HepG2 (cell line): ENCODE measurements around the gene TTC23L. TPM values are rescaled to one million over a fixed set of nuclear protein-coding genes. Genes with fewer than 3 reads are reported as not detected.

Experiments used
- ATAC-seq: fragments of 200-7000 bp; cut with Tn5 transposase; 3 replicates; pipeline ENCODE4 v1.9.1; 2020; ENCODE audit warnings: mild to moderate bottlenecking, moderate library complexity
- BruUV-seq: library from RNA; stranded (reverse); fragments of 400-500 nt; replicated peaks from 2 replicates; lab custom pipeline; 2021; lab: Mats Ljungman, UMichigan
- CTCF ChIA-PET: fragments of 300-600 bp; formaldehyde crosslinking; extraction: SDS; loops from one replicate; lab custom pipeline; 2021; ENCODE audit warnings: low total read pairs, inconsistent platforms, low intra/inter-chr PET ratio; lab: Yijun Ruan, JAX
- POLR2A ChIA-PET: fragments of 350-600 bp; sonication (Branson Sonifier 250); formaldehyde crosslinking; loops from one replicate; lab custom pipeline; 2020; ENCODE audit warnings: antibody characterized with exemption, inconsistent platforms; lab: Yijun Ruan, JAX
- DNase-seq: peaks from one replicate; pipeline ENCODE4 v3.0.0-alpha.2; 2015; ENCODE audit warnings: low spot score
- FAIRE-seq: peaks from 3 replicates; lab custom pipeline; 2011; peaks lifted over from hg19 to GRCh38; lab: Jason Lieb, UNC
- H2AFZ ChIP-seq: one replicate; pipeline ENCODE4 v1.6.1; 2011; ENCODE audit warnings: low read length, inconsistent platforms
- H3K27ac ChIP-seq: fragments of 300-600 bp; 3 replicates; pipeline ENCODE4 v1.8.0; 2011; ENCODE audit warnings: mixed run types, mild to moderate bottlenecking, mixed read lengths, low read length, inconsistent platforms; ENCODE audit not compliant: insufficient read depth; ENCODE audit errors: extremely low read length
- H3K27me3 ChIP-seq, 2 experiments: fragments of 200-600 bp in 1 of 2; 2 replicates in 1 of 2; 3 replicates in 1 of 2; pipeline versions ENCODE4 v1.6.0 to v1.8.0; 2011; ENCODE audit warnings: low read length in 2 of 2, mild to moderate bottlenecking in 2 of 2, moderate library complexity in 2 of 2, inconsistent platforms in 1 of 2; ENCODE audit not compliant: insufficient read depth in 2 of 2, control insufficient read depth in 1 of 2
- H3K36me3 ChIP-seq, 2 experiments: fragments of 200-600 bp in 1 of 2; replicated peaks in 1 of 2; 2 replicates in 1 of 2; 3 replicates in 1 of 2; pipeline versions ENCODE4 v1.5.1 to v1.8.0; 2011; ENCODE audit warnings: low read length in 2 of 2, inconsistent platforms in 1 of 2; ENCODE audit not compliant: insufficient read depth in 2 of 2, control insufficient read depth in 1 of 2
- H3K4me1 ChIP-seq: 2 replicates; pipeline ENCODE4 v1.5.1; 2012; ENCODE audit warnings: low read length, inconsistent platforms; ENCODE audit not compliant: insufficient read depth
- H3K4me2 ChIP-seq: 2 replicates; pipeline ENCODE4 v1.6.0; 2011; ENCODE audit warnings: low read depth, low read length, inconsistent platforms
- H3K4me3 ChIP-seq, 3 experiments: fragments of 200-600 bp in 1 of 3; sonication (generic), shearing (Covaris generic) in 1 of 3; replicated peaks in 1 of 3; 2 replicates each; pipeline ENCODE4 v1.5.1; 2011 to 2016; ENCODE audit warnings: low read length in 3 of 3, inconsistent platforms in 2 of 3, low read depth in 2 of 3, mild to moderate bottlenecking in 2 of 3, control low read depth in 1 of 3, mixed read lengths in 1 of 3; ENCODE audit not compliant: insufficient read depth in 1 of 3
- H3K79me2 ChIP-seq: one replicate; pipeline ENCODE4 v1.6.1; 2011; ENCODE audit warnings: low read length, inconsistent platforms; ENCODE audit not compliant: insufficient read depth
- H3K9ac ChIP-seq: 2 replicates; pipeline ENCODE4 v1.6.0; 2011; ENCODE audit warnings: mild to moderate bottlenecking, low read depth, low read length, inconsistent platforms; ENCODE audit not compliant: insufficient read depth
- H3K9me3 ChIP-seq: 2 replicates; pipeline ENCODE4 v1.5.1; 2012; ENCODE audit warnings: mild to moderate bottlenecking, low read length
- H4K20me1 ChIP-seq: 2 replicates; pipeline ENCODE4 v1.6.0; 2011; ENCODE audit warnings: inconsistent platforms, mild to moderate bottlenecking, low read length, moderate library complexity; ENCODE audit not compliant: insufficient read depth
- MEF2D ChIP-seq: sonication (generic); formaldehyde crosslinking; IDR thresholded peaks from 2 replicates; pipeline ENCODE4 v1.5.1; 2020; ENCODE audit warnings: mild to moderate bottlenecking, missing genetic modification reagents
- MIXL1 ChIP-seq: IDR thresholded peaks from 2 replicates; pipeline ENCODE4 v1.6.1; 2016
- RBM39 ChIP-seq: fragments of 200-400 bp; formaldehyde crosslinking; IDR thresholded peaks from one replicate; pipeline ENCODE4 v1.6.1; 2018; ENCODE audit warnings: antibody characterized with exemption, mild to moderate bottlenecking, low read depth, low read length; ENCODE audit not compliant: poor library complexity, severe bottlenecking
- SRY ChIP-seq: sonication (generic); formaldehyde crosslinking; IDR thresholded peaks from 2 replicates; pipeline ENCODE4 v1.8.0; 2022; ENCODE audit warnings: mild to moderate bottlenecking, missing genetic modification reagents
- ZNF382 ChIP-seq: sonication (generic); formaldehyde crosslinking; IDR thresholded peaks from 2 replicates; pipeline ENCODE4 v1.5.0; 2020; ENCODE audit warnings: missing genetic modification reagents, mild to moderate bottlenecking, borderline replicate concordance
- ZNF674 ChIP-seq: sonication (generic); formaldehyde crosslinking; IDR thresholded peaks from 2 replicates; pipeline ENCODE4 v1.5.0; 2020; ENCODE audit warnings: low read depth, mild to moderate bottlenecking, missing genetic modification reagents
- WGBS: methylation state at CpG from one replicate; pipeline ENCODE4 v1.1.6; 2017; ENCODE audit warnings: low lambda C conversion rate; 5-methylcytosine and 5-hydroxymethylcytosine counted together
- in situ Hi-C: cut with HindIII; loops from 2 replicates; pipeline ENCODE4 v1.10.0; 2017; ENCODE audit warnings: low pct_unique_long_range_greater_than_20kb; ENCODE audit not compliant: extremely low pct_ligation_motif_present
- intact Hi-C: fragments of 100-400 bp; cut with micrococcal nuclease; formaldehyde crosslinking; loops from one replicate; pipeline ENCODE4 v1.10.0; 2022; ENCODE audit not compliant: unreplicated experiment
- polyA plus RNA-seq, 8 experiments: library from polyadenylated mRNA; depleted of rRNA in 3 of 8; stranded (reverse) in 7 of 8; unstranded in 1 of 8; fragments of >200 nt; fragmentation: Illumina TruSeq in 4 of 8; extraction: Trizol in 4 of 8; gene quantifications; 2 replicates each; pipeline versions ENCODE4 v1.2.1 to v1.2.3, GENCODE V29; 2011 to 2016; ENCODE audit warnings: low read depth in 4 of 8, missing spikeins in 1 of 8, mixed read lengths in 1 of 8; ENCODE audit not compliant: insufficient read depth in 1 of 8
- total RNA-seq, 5 experiments: library from RNA; depleted of rRNA; stranded (reverse); fragments of >200 nt; fragmentation: Illumina TruSeq; extraction: Trizol; gene quantifications; 2 replicates each; pipeline ENCODE4 v1.2.3, GENCODE V29; 2016; ENCODE audit warnings: low read depth in 1 of 5
- TF ChIP-seq, protein P1 (sequence below): sonication (generic); formaldehyde crosslinking; IDR thresholded peaks from 2 replicates; pipeline ENCODE4 v1.9.0; 2021; ENCODE audit warnings: missing genetic modification reagents, borderline replicate concordance

The TTC23L gene
- total and polyA plus RNA-seq, 2 of the 13 experiments (the other 11 are each of a cell fraction or from before 2014, with no cell fraction given) = 0.37 to 1.4 TPM

DNA sequence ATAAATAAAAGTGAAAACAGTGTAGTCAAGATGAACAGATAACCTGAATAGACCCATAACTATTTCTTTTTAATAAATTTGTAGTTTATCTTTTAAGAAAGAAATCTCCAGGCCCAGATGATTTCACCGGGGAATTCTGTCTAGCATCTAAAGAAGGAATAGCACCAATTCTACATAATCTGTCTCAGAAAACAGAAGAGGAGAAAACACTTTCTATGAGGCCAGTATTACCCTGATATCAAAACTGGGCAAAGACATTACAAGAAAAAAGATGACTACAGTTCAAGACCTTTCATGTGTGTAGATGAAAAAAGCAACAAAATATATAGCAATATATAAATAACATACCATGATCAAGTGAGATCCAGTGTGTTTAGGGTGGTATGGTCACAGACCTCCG, 31.4 kb downstream of the TTC23L start:
- intact Hi-C loops = no loop called here
- Histone ChIP-seq H3K79me2 (no peaks in the 10 kb centered on the region), H3K4me2 (no peak overlapping the region), H3K9ac (no peak overlapping the region), H2AFZ (no peak overlapping the region), H4K20me1 (no peaks in the 10 kb centered on the region), H3K27me3 (no peaks in the 10 kb centered on the region), H3K4me1 (peaks cover 42% of the 10 kb centered on the region), H3K9me3 (no peaks in the 10 kb centered on the region), H3K36me3 (no peaks in the 10 kb centered on the region), H3K4me3 (no peak overlapping the region), H3K27ac (no peak overlapping the region)
- ATAC-seq = no peak
- DNase-seq = no peak
- 97% methylated on average over 2 of the region's 2 CpGs for WGBS
- ChIA-PET CTCF (no interaction called here), POLR2A (no interaction called here)
- no peak for FAIRE-seq
- BruUV-seq = no TSS peak
- TF ChIP-seq, protein P1, sequence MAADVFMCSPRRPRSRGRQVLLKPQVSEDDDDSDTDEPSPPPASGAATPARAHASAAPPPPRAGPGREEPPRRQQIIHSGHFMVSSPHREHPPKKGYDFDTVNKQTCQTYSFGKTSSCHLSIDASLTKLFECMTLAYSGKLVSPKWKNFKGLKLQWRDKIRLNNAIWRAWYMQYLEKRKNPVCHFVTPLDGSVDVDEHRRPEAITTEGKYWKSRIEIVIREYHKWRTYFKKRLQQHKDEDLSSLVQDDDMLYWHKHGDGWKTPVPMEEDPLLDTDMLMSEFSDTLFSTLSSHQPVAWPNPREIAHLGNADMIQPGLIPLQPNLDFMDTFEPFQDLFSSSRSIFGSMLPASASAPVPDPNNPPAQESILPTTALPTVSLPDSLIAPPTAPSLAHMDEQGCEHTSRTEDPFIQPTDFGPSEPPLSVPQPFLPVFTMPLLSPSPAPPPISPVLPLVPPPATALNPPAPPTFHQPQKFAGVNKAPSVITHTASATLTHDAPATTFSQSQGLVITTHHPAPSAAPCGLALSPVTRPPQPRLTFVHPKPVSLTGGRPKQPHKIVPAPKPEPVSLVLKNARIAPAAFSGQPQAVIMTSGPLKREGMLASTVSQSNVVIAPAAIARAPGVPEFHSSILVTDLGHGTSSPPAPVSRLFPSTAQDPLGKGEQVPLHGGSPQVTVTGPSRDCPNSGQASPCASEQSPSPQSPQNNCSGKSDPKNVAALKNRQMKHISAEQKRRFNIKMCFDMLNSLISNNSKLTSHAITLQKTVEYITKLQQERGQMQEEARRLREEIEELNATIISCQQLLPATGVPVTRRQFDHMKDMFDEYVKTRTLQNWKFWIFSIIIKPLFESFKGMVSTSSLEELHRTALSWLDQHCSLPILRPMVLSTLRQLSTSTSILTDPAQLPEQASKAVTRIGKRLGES (CRISPR knock-in tag) = no peak
- TF ChIP-seq MEF2D (CRISPR knock-in tag) = no peak
- TF ChIP-seq RBM39 = no peak
- TF ChIP-seq ZNF674 = no peak
- in situ Hi-C loops = no loop called here

DNA sequence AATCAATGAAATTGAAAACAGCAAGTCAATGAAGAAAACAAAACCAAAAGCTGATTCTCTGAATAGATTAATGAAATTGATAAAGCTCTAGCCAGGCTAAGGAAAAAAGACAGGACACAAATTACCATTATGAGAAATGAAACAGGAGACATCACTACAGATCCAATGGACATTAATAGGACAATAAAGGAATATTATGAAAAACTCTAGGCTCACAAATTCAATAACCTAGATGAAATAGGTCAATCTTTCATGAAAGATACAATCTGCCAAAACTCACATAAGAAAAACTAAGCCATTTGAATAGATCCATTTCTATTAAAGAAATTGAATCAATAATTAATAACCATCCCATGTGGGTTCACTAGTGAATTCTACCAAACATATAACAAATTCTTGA, 37.3 kb downstream of the TTC23L start:
- intact Hi-C loops = no loop called here
- H3K27ac ChIP-seq = no peak overlapping the region
- H3K9ac ChIP-seq = no peak overlapping the region
- no peaks in the 10 kb centered on the region; a peak in 1 of 5 replicates for H3K27me3 ChIP-seq
- no peaks in the 10 kb centered on the region for H4K20me1 ChIP-seq
- no peak overlapping the region for H3K4me3 ChIP-seq
- FAIRE-seq = no peak
- ChIA-PET CTCF (no interaction called here), POLR2A (no interaction called here)
- no peak overlapping the region for H2AFZ ChIP-seq
- no peak for ATAC-seq
- peaks cover 7% of the 10 kb centered on the region for H3K9me3 ChIP-seq
- peaks cover 10% of the 10 kb centered on the region for H3K4me1 ChIP-seq
- in situ Hi-C loops = no loop called here
- H3K36me3 ChIP-seq = no peaks in the 10 kb centered on the region
- no peak for DNase-seq
- H3K4me2 ChIP-seq = no peak overlapping the region
- no peaks in the 10 kb centered on the region for H3K79me2 ChIP-seq
- TF ChIP-seq MIXL1 (no peak), ZNF382 (CRISPR knock-in tag) (peak; percentile 87), SRY (no peak)
- BruUV-seq = no TSS peak
